ENCODE results near the gene ZBTB2. TPM values are rescaled to one million over a fixed set of nuclear protein-coding genes. Genes with fewer than 3 reads are reported as not detected.
"Not testable (repeated sequence)": the region's sequence is repeated elsewhere in the genome, so short reads cannot be mapped to it uniquely, and the experiment has no call there.

The ZBTB2 gene
- polyA plus RNA-seq, 1 donor: 16.5 TPM

DNA sequence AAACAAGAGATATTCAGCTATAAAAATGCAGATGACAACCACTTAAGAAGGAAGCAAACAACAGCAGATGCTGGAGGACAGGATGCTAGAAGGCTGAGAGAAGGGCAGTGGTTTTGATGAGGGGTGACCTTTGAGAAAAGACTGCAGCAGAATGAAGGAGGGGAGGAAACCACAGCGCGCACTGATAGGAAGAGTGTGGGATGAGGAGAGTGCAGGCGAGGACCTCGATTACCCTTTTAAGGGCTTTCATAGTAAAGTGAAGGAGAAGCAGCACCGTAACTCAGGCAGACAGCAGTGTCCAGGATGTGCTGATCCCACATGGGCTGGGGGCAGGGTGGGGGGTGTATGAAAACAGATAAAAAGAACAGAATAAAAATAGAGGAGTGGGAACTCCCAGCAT, 19.2 kb downstream of the ZBTB2 start:
- DNase-seq: no peak

GRCh38 chr6:151370509-151371078, 20.8 kb downstream of the ZBTB2 start:
- peak; percentile 15 for DNase-seq

DNA sequence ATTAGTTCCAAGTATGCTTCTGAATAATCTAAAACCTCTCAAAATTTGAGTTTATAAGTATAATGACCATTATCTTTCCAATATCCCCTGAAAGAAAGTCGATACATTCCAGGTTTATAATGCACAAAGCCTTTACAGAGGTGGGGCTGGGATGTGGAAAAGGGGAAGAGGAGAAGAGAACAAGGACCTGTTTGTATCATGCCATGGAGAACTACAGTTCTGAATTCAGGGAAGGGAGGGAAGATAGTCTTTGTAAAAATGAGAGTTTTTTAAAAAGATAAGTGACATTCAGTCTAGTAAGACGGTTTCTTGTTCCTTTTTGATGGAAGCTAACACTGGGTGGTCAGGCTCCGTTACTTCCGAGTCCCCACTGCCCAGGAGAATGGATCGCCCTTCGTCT, 26.1 kb downstream of the ZBTB2 start:
- DNase-seq: no peak

DNA sequence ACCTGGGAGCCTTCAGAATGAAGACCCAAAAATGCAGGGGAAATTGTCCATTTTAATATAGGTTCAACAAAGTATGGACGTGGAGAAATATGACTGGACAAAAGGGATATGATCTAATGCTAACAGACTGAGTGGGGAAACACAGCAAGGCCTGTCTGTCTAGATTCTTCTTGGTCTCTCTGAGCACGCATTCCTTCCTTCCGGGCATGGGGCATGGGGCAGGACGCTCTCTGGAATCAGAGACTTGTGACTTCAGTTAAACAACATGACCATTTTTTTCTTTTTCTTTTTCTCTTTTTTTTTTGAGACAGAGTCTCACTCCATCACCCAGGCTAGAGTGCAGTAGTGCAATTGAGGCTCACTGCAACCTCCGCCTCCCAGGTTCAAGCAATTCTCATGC, 31.9 kb downstream of the ZBTB2 start:
- DNase-seq: no peak

- DNase-seq: no peak
These were observed 32.9 kb downstream of the ZBTB2 start for GRCh38 chr6:151358475-151358874.

DNA sequence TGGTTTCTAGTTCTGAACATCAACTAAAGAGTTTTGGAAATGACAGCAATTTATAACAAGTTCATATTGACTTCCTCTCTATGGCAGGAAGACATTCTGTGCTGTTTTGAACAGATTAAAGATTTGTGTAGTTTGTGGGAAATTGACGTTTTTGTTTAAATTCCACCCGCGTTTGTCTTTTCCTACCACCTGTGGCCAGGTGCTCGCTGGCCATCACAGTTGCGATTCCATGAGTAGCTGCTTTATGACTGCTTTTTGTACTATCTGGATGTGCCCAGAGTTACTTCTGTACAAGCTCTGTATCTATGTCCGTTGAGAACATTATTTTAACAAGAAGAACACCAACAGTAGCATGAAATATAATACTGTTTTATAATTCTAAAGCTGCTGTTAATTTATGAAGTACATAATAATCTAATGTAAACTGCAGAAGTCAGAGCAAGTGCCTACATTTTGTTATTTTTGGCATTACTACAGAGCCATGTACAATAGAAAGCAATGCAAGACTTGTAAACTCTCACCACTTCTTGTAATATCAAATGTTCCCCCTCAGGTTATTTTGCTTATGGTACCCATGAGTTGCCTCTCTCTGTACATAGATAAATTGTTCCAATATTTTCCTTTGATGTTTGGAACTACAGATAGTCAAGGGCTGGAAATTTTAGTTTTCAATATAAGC, 33.5 kb downstream of the ZBTB2 start:
- no peak for DNase-seq

- DNase-seq: not testable (repeated sequence)
These were observed 34.4 kb downstream of the ZBTB2 start for GRCh38 chr6:151356983-151357382.

DNA sequence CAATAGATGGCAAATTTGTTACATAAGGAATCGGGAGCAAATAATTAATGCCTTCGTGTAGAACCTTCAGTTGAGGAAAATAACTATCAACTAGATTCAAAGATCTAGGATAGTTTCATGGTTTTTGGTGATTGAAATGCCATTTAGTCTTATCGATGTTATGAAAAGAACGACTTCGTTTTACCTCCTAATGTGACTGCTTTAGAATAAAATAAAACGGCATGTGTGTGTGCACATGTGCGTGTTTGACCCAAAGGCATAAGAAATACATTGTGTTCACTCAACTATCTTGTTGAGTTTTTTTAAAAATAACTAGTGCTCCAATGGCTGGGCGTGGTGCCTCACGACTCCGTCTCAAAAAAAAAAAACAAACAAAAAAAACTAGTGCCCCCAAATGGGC, 37.6 kb downstream of the ZBTB2 start:
- no peak for DNase-seq

GRCh38 chr6:151352410-151353396, 38.7 kb downstream of the ZBTB2 start:
- no peak for DNase-seq

DNA sequence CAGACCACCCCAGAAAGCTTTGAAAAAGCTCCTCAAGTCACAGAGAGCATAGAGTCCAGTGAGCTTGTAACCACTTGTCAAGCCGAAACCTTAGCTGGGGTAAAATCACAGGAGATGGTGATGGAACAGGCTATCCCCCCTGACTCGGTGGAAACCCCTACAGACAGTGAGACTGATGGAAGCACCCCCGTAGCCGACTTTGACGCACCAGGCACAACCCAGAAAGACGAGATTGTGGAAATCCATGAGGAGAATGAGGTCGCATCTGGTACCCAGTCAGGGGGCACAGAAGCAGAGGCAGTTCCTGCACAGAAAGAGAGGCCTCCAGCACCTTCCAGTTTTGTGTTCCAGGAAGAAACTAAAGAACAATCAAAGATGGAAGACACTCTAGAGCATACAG, 39.6 kb downstream of the ZBTB2 start:
- DNase-seq: no peak

DNA sequence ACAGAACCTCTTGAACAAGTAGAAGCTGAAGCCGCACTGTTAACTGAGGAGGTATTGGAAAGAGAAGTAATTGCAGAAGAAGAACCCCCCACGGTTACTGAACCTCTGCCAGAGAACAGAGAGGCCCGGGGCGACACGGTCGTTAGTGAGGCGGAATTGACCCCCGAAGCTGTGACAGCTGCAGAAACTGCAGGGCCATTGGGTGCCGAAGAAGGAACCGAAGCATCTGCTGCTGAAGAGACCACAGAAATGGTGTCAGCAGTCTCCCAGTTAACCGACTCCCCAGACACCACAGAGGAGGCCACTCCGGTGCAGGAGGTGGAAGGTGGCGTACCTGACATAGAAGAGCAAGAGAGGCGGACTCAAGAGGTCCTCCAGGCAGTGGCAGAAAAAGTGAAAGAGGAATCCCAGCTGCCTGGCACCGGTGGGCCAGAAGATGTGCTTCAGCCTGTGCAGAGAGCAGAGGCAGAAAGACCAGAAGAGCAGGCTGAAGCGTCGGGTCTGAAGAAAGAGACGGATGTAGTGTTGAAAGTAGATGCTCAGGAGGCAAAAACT, 40.1 kb downstream of the ZBTB2 start:
- DNase-seq: no peak

GRCh38 chr6:151350442-151351145, 40.8 kb downstream of the ZBTB2 start:
- no peak for DNase-seq

- DNase-seq: no peak
These were observed 41.6 kb downstream of the ZBTB2 start for GRCh38 chr6:151349651-151350270.

DNA sequence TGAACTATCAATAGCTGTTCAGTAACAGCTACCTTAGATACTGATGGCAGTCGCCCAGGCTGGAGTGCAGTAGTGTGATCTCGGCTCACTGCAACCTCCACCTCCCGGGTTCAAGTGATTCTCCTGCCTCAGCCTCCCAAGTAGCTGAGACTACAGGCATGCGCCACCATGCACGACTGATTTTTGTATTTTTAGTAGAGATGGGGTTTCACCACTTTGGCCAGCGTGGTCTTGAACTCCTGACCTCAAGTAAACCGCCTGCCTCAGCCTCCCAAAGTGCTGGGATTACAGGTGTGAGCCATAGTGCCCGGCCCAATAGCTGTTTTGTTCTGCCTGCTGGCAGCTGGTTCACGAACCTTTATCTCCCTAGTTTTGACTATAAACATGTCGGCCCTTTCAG, 48.6 kb downstream of the ZBTB2 start:
- DNase-seq: not testable (repeated sequence)

DNA sequence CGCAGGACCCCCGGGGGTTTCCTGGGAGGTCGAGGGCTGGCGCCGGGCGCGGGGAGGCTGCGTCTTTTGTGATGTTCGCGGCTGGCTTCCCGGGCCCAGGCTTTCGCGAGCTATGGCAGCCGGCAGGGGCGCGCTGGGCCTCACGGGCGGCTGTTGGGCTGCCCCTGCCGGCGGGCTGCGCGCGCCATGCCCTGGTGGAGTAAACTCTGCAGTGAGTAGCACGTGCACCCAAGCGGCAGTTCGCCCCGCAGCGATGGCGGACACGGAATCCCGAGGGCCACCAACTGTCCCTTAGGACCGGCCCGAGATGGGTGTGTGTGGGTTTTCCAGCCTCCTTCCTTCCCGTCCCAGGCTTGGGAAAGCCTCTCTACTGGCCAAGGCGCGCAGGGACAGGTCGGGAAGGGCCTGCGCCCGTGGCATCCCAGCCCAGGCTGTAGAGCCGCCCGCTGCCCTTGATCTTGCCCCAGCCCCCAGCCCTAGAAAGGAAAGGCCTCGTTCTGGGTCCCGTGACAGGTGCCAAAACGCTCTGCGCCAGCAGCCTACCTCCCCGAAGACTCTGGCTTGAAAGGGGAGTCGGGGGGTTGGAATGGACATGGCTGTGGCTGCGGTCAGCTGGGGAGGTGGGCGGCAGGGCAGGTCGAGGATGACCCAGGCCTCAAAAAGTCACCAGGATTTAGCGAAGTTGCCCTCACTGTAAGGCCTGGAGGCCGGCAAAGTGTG, 49.7 kb downstream of the ZBTB2 start:
- no peak for DNase-seq

- no peak for DNase-seq
These were observed 51.0 kb downstream of the ZBTB2 start for GRCh38 chr6:151340219-151340978.

- DNase-seq: no peak
These were observed 52.0 kb downstream of the ZBTB2 start for GRCh38 chr6:151339369-151339768.

- DNase-seq: no peak
These were observed 52.6 kb downstream of the ZBTB2 start for GRCh38 chr6:151338651-151339200.

GRCh38 chr6:151335930-151336329, 55.4 kb downstream of the ZBTB2 start:
- no peak for DNase-seq
